22Rv1 (cell line): Measurements from ENCODE around the gene TAX1BP1.
"Not testable (repeated sequence)": the region's sequence is repeated elsewhere in the genome, so short reads cannot be mapped to it uniquely, and the experiment has no call there.

Experiments used
- ZFX ChIP-seq: fragments of 450-650 bp; IDR thresholded peaks from 2 replicates; pipeline ENCODE4 v1.6.1; 2017; ENCODE audit warnings: antibody characterized with exemption, borderline replicate concordance
- TF ChIP-seq, protein P1 (sequence below): fragments of 450-650 bp; IDR thresholded peaks from 2 replicates; pipeline ENCODE4 v1.5.1; 2017; ENCODE audit warnings: mild to moderate bottlenecking

DNA sequence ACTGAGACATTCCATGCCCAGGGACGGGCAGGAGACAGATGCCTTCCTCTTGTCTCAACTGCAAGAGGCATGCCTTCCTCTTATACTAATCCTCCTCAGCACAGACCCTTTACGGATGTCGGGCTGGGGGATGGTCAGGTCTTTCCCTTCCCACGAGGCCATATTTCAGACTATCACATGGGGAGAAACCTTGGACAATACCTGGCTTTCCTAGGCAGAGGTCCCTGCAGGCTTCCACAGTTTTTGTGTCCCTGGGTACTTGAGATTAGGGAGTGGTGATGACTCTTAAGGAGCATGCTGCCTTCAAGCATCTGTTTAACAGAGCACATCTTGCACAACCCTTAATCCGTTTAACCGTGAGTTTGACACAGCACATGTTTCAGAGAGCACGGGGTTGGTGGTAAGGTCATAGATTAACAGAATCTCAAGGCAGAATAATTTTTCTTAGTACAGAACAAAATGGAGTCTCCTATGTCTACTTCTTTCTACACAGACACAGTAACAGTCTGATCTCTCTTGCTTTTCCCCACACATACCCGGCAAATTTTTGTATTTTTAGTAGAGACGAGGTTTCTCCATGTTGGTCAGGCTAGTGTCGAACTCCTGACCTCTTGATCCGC is 2.2 kb downstream of the TAX1BP1 start:
- TF ChIP-seq, protein P1, sequence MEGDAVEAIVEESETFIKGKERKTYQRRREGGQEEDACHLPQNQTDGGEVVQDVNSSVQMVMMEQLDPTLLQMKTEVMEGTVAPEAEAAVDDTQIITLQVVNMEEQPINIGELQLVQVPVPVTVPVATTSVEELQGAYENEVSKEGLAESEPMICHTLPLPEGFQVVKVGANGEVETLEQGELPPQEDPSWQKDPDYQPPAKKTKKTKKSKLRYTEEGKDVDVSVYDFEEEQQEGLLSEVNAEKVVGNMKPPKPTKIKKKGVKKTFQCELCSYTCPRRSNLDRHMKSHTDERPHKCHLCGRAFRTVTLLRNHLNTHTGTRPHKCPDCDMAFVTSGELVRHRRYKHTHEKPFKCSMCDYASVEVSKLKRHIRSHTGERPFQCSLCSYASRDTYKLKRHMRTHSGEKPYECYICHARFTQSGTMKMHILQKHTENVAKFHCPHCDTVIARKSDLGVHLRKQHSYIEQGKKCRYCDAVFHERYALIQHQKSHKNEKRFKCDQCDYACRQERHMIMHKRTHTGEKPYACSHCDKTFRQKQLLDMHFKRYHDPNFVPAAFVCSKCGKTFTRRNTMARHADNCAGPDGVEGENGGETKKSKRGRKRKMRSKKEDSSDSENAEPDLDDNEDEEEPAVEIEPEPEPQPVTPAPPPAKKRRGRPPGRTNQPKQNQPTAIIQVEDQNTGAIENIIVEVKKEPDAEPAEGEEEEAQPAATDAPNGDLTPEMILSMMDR: not testable (repeated sequence)
- TF ChIP-seq ZFX: not testable (repeated sequence)
